HepG2 (cell line): Measurements from ENCODE around the gene PRR15L. TPM values are rescaled to one million over a fixed set of nuclear protein-coding genes. Genes with fewer than 3 reads are reported as not detected.

Experiments
- ADNP ChIP-seq: sonication (generic); formaldehyde crosslinking; IDR thresholded peaks from 2 replicates; pipeline ENCODE4 v1.4.0; 2020; ENCODE audit warnings: missing genetic modification reagents
- DPF2 ChIP-seq: sonication (generic); formaldehyde crosslinking; IDR thresholded peaks from 2 replicates; pipeline ENCODE4 v1.4.0; 2020; ENCODE audit warnings: mild to moderate bottlenecking, low read depth, missing genetic modification reagents, borderline replicate concordance
- EED ChIP-seq: sonication (generic); formaldehyde crosslinking; IDR thresholded peaks from 2 replicates; pipeline ENCODE4 v1.5.0; 2020; ENCODE audit warnings: mild to moderate bottlenecking, missing genetic modification reagents
- MAZ ChIP-seq, 2 experiments: sonication (generic) in 1 of 2; formaldehyde crosslinking in 1 of 2; IDR thresholded peaks; 2 replicates each; pipeline versions ENCODE4 v1.5.0 to v1.6.1; 2012 to 2020; ENCODE audit warnings: low read depth in 2 of 2, mild to moderate bottlenecking in 2 of 2, borderline replicate concordance in 1 of 2, improper control_type of control experiment in 1 of 2, low read length in 1 of 2, missing genetic modification reagents in 1 of 2, moderate library complexity in 1 of 2
- NBN ChIP-seq: fragments of 450-650 bp; conservative IDR thresholded peaks from 2 replicates; pipeline ENCODE4 v1.6.1; 2017
- NFE2L2 ChIP-seq: fragments of 150-350 bp; IDR thresholded peaks from 2 replicates; pipeline ENCODE4 v1.6.1; 2014; ENCODE audit warnings: low read length
- PHF8 ChIP-seq: sonication (generic); formaldehyde crosslinking; IDR thresholded peaks from 2 replicates; pipeline ENCODE4 v1.5.0; 2020; ENCODE audit warnings: missing genetic modification reagents
- POLR2A ChIP-seq, 2 experiments: IDR thresholded peaks; 2 replicates each; pipeline ENCODE4 v1.6.1; 2011; ENCODE audit warnings: low read depth in 2 of 2, low read length in 2 of 2, mild to moderate bottlenecking in 1 of 2, moderate library complexity in 1 of 2; ENCODE audit not compliant: insufficient read depth in 1 of 2
- REST ChIP-seq, 2 experiments: IDR thresholded peaks; 2 replicates each; pipeline ENCODE4 v1.6.1; 2011 to 2012; ENCODE audit warnings: low read length in 2 of 2, borderline replicate concordance in 1 of 2, low read depth in 1 of 2, mild to moderate bottlenecking in 1 of 2, moderate library complexity in 1 of 2
- RXRA ChIP-seq: sonication (generic); formaldehyde crosslinking; IDR thresholded peaks from 2 replicates; pipeline ENCODE4 v1.5.1; 2020; ENCODE audit warnings: missing genetic modification reagents
- SMARCC2 ChIP-seq: fragments of 450-650 bp; IDR thresholded peaks from 2 replicates; pipeline ENCODE4 v1.6.1; 2017; ENCODE audit warnings: antibody characterized with exemption, mild to moderate bottlenecking
- SP140L ChIP-seq: sonication (generic); formaldehyde crosslinking; IDR thresholded peaks from 2 replicates; pipeline ENCODE4 v1.4.0; 2020; ENCODE audit warnings: missing genetic modification reagents, borderline replicate concordance
- ZC3H4 ChIP-seq: sonication (generic); formaldehyde crosslinking; IDR thresholded peaks from 2 replicates; pipeline ENCODE4 v1.4.0; 2020; ENCODE audit warnings: missing genetic modification reagents, borderline replicate concordance
- ZMYM2 ChIP-seq: sonication (generic); formaldehyde crosslinking; IDR thresholded peaks from 2 replicates; pipeline ENCODE4 v1.8.0; 2022; ENCODE audit warnings: mild to moderate bottlenecking, missing genetic modification reagents
- ZNF17 ChIP-seq: sonication (generic); formaldehyde crosslinking; IDR thresholded peaks from 2 replicates; pipeline ENCODE4 v1.5.0; 2020; ENCODE audit warnings: mild to moderate bottlenecking, missing genetic modification reagents
- ZNF550 ChIP-seq: sonication (generic); formaldehyde crosslinking; IDR thresholded peaks from 2 replicates; pipeline ENCODE4 v1.4.0; 2020; ENCODE audit warnings: mild to moderate bottlenecking, missing genetic modification reagents, borderline replicate concordance
- ZNF615 ChIP-seq: sonication (generic); formaldehyde crosslinking; IDR thresholded peaks from 2 replicates; pipeline ENCODE4 v1.5.0; 2020; ENCODE audit warnings: mild to moderate bottlenecking, missing genetic modification reagents, borderline replicate concordance
- ZNF652 ChIP-seq: IDR thresholded peaks from 2 replicates; pipeline ENCODE4 v1.6.1; 2016; ENCODE audit warnings: low read depth, borderline replicate concordance
- ZNF660 ChIP-seq: sonication (generic); formaldehyde crosslinking; IDR thresholded peaks from 2 replicates; pipeline ENCODE4 v1.5.1; 2020; ENCODE audit warnings: mild to moderate bottlenecking, low read depth, missing genetic modification reagents, borderline replicate concordance
- ZNF747 ChIP-seq: sonication (generic); formaldehyde crosslinking; IDR thresholded peaks from 2 replicates; pipeline ENCODE4 v1.8.1; 2023; ENCODE audit warnings: missing genetic modification reagents, mild to moderate bottlenecking, borderline replicate concordance
- ZNF788 ChIP-seq: sonication (generic); formaldehyde crosslinking; IDR thresholded peaks from 2 replicates; pipeline ENCODE4 v1.5.0; 2020; ENCODE audit warnings: mild to moderate bottlenecking, missing genetic modification reagents, borderline replicate concordance
- polyA plus RNA-seq, 8 experiments: library from polyadenylated mRNA; depleted of rRNA in 3 of 8; stranded (reverse) in 7 of 8; unstranded in 1 of 8; fragments of >200 nt; fragmentation: Illumina TruSeq in 4 of 8; extraction: Trizol in 4 of 8; gene quantifications; 2 replicates each; pipeline versions ENCODE4 v1.2.1 to v1.2.3, GENCODE V29; 2011 to 2016; ENCODE audit warnings: low read depth in 4 of 8, missing spikeins in 1 of 8, mixed read lengths in 1 of 8; ENCODE audit not compliant: insufficient read depth in 1 of 8
- total RNA-seq, 5 experiments: library from RNA; depleted of rRNA; stranded (reverse); fragments of >200 nt; fragmentation: Illumina TruSeq; extraction: Trizol; gene quantifications; 2 replicates each; pipeline ENCODE4 v1.2.3, GENCODE V29; 2016; ENCODE audit warnings: low read depth in 1 of 5
- TF ChIP-seq, protein P1 (sequence below): sonication (generic); formaldehyde crosslinking; IDR thresholded peaks from 2 replicates; pipeline ENCODE4 v1.4.0; 2020; ENCODE audit warnings: missing genetic modification reagents

The PRR15L gene
- total and polyA plus RNA-seq, 2 of the 13 experiments (the other 11 are each of a cell fraction or from before 2014, with no cell fraction given), result 0.44 to 2.0 TPM

DNA sequence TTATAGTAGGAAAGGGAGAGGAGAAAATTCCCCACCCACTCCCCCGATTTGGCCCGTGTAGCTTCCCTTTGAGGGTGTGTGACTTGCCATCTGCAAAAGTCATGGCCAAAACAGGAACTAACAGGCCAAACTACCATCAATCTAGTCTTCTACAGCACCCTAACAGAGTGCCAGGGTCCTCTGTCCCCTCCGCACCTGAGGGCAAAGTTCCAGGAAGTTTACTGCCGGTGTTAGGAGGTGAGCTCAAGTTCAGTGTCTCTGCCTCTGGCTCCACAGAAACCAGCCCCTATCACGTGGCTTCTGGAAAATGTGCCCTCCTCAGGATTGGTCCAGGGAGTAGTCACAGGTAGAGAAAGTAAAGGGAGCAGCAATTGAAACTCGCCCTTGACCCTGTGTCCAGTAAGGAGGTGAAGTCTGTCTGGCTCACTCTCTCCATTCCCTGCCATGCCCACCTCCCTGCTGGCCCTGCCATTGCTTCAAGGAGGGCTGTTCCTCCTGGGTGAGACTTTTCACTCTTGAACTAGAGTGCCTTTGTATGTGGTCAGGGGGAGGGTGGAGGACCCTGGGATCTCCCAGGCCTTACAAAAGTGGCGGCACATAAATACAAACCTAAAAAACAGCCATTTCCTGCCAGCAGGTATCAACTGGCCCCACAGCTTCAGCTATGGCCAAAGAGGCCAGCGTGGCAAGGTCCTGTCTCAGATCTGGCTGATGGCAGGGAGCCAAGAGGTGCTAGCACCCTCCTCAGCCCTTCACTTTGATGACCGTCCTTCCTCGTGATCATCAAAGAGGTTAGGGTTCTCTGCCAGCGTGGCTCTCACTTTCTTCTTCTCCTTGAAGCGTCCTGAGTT lies 5.3 kb downstream of the PRR15L start (continued):
- TF ChIP-seq PHF8 (CRISPR knock-in tag) (no peak), ZNF660 (CRISPR knock-in tag) (no peak), SMARCC2 (no peak), MAZ (IDR thresholded peaks at IDR 0.05; ENCODE audit: borderline replicate concordance, low read depth, low read length) (no peak), MAZ (CRISPR knock-in tag; IDR thresholded peaks at IDR 0.05; ENCODE audit: low read depth) (no peak), SP140L (no peak), NBN (no peak), ZNF788 (peak; percentile 66; the same call in 1 of the 2 replicates), ZNF615 (CRISPR knock-in tag) (no peak), ZMYM2 (peak; percentile 88), ADNP (CRISPR knock-in tag) (no peak), EED (CRISPR knock-in tag) (no peak), ZNF652 (CRISPR knock-in tag) (peak; percentile 30; the same call in 1 of the 2 replicates), ZC3H4 (CRISPR knock-in tag) (no peak), DPF2 (CRISPR knock-in tag) (peak; percentile 81; the same call in 1 of the 2 replicates), ZNF747 (CRISPR knock-in tag) (no peak), POLR2A (IDR thresholded peaks at IDR 0.05; ENCODE audit: insufficient read depth in 1 of 2, low read depth in 2 of 2, low read length in 2 of 2) (peak in 1 of 2 experiments; percentile 19; a peak in 1 of 4 replicates), ZNF17 (no peak), REST (IDR thresholded peaks at IDR 0.05; ENCODE audit: borderline replicate concordance in 1 of 2, low read depth in 1 of 2, low read length in 2 of 2) (no peak; a peak in 1 of 4 replicates), RXRA (CRISPR knock-in tag) (peak; percentile 88; the same call in 1 of the 2 replicates), NFE2L2 (no peak), ZNF550 (CRISPR knock-in tag) (no peak)
- TF ChIP-seq, protein P1, sequence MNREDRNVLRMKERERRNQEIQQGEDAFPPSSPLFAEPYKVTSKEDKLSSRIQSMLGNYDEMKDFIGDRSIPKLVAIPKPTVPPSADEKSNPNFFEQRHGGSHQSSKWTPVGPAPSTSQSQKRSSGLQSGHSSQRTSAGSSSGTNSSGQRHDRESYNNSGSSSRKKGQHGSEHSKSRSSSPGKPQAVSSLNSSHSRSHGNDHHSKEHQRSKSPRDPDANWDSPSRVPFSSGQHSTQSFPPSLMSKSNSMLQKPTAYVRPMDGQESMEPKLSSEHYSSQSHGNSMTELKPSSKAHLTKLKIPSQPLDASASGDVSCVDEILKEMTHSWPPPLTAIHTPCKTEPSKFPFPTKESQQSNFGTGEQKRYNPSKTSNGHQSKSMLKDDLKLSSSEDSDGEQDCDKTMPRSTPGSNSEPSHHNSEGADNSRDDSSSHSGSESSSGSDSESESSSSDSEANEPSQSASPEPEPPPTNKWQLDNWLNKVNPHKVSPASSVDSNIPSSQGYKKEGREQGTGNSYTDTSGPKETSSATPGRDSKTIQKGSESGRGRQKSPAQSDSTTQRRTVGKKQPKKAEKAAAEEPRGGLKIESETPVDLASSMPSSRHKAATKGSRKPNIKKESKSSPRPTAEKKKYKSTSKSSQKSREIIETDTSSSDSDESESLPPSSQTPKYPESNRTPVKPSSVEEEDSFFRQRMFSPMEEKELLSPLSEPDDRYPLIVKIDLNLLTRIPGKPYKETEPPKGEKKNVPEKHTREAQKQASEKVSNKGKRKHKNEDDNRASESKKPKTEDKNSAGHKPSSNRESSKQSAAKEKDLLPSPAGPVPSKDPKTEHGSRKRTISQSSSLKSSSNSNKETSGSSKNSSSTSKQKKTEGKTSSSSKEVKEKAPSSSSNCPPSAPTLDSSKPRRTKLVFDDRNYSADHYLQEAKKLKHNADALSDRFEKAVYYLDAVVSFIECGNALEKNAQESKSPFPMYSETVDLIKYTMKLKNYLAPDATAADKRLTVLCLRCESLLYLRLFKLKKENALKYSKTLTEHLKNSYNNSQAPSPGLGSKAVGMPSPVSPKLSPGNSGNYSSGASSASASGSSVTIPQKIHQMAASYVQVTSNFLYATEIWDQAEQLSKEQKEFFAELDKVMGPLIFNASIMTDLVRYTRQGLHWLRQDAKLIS (CRISPR knock-in tag), result no peak
